ENCODE data around the gene STN1.

Gene STN1

DNA sequence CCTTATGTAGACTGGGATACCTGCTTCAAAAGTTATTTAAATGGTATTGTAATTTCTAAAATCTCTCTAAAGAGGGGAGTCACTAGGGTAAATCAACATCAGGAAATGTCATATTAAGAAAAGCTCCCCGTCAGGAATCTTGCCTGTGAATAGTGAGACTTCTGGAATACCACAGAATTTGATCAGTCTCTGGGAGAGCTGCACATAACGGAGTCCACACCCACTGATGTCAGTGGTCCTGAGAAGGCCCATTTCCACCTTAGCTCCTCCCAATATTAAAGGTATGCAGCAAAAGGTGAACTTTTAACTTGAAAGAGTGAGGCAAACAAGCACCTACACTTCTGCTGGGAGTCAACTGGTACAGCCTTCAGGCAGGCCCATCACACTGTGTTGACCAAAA lies 27.3 kb downstream of the STN1 start:
- Histone ChIP-seq H3F3A (ENCODE audit: insufficient read depth, low read length) (no peaks in the 10 kb centered on the region), H3K27ac (ENCODE audit: low read depth, low read length, poor library complexity, severe bottlenecking) (no peak overlapping the region), H3K4me3 (ENCODE audit: low read depth, low read length, poor library complexity, severe bottlenecking) (no peak overlapping the region), H3K9me2 (ENCODE audit: low read depth, low read length) (no peaks in the 10 kb centered on the region), H3K9ac (ENCODE audit: low read length) (no peak overlapping the region), H3K9me3 (ENCODE audit: low read length) (no peaks in the 10 kb centered on the region), H3K4me1 (ENCODE audit: insufficient read depth, low read length, severe bottlenecking) (no peaks in the 10 kb centered on the region), H3K79me2 (ENCODE audit: insufficient read depth, low read length) (no peaks in the 10 kb centered on the region), H3K4me2 (ENCODE audit: low read length) (no peak overlapping the region), H3K36me3 (ENCODE audit: insufficient read depth, low read length) (peaks cover 25% of the 10 kb centered on the region; the same call in 1 of the 2 replicates), H3K27me3 (ENCODE audit: insufficient read depth, low read length) (no peaks in the 10 kb centered on the region), H4K20me1 (ENCODE audit: insufficient read depth, low read length) (no peaks in the 10 kb centered on the region), H2AFZ (ENCODE audit: low read length) (no peak overlapping the region)
- TF ChIP-seq, protein P1, sequence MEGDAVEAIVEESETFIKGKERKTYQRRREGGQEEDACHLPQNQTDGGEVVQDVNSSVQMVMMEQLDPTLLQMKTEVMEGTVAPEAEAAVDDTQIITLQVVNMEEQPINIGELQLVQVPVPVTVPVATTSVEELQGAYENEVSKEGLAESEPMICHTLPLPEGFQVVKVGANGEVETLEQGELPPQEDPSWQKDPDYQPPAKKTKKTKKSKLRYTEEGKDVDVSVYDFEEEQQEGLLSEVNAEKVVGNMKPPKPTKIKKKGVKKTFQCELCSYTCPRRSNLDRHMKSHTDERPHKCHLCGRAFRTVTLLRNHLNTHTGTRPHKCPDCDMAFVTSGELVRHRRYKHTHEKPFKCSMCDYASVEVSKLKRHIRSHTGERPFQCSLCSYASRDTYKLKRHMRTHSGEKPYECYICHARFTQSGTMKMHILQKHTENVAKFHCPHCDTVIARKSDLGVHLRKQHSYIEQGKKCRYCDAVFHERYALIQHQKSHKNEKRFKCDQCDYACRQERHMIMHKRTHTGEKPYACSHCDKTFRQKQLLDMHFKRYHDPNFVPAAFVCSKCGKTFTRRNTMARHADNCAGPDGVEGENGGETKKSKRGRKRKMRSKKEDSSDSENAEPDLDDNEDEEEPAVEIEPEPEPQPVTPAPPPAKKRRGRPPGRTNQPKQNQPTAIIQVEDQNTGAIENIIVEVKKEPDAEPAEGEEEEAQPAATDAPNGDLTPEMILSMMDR (IDR thresholded peaks at IDR 0.05; ENCODE audit: low read length) = no peak
- no peak for TF ChIP-seq EZH2 (IDR thresholded peaks at IDR 0.05; ENCODE audit: borderline replicate concordance, low read length)

DNA sequence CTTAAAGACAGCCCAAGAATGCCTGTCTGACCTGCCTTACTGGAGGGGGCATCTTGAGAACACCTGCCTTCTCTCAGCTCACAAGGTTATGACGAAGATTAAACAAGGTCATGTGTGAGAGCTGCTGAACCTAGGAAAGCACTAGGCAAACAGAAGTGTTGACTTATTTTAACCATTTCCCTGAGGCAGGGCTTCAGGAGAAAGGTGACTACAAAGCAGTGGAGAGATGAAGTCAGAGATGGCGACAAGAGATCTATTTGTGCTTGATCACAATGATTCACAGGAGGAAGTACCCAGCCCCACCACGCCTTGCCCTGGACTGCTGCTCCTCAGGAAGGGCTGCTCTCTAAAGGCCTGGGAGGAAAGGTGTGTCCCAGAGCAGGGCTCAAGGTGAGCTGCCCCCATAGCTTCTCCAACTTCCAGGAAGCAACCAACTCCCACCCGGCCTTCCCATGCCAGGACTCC lies 27.8 kb downstream of the STN1 start:
- H3K36me3 ChIP-seq (ENCODE audit: insufficient read depth, low read length) = peaks cover 21% of the 10 kb centered on the region; the same call in 1 of the 2 replicates
- no peaks in the 10 kb centered on the region for H3K9me3 ChIP-seq (ENCODE audit: low read length)
- H4K20me1 ChIP-seq (ENCODE audit: insufficient read depth, low read length) = no peaks in the 10 kb centered on the region
- H3K27ac ChIP-seq (ENCODE audit: low read depth, low read length, poor library complexity, severe bottlenecking) = no peak overlapping the region
- H3F3A ChIP-seq (ENCODE audit: insufficient read depth, low read length) = no peaks in the 10 kb centered on the region
- H3K9ac ChIP-seq (ENCODE audit: low read length) = no peak overlapping the region
- H3K9me2 ChIP-seq (ENCODE audit: low read depth, low read length) = no peaks in the 10 kb centered on the region
- TF ChIP-seq, protein P1 (IDR thresholded peaks at IDR 0.05; ENCODE audit: low read length) = no peak
- no peak for TF ChIP-seq EZH2 (IDR thresholded peaks at IDR 0.05; ENCODE audit: borderline replicate concordance, low read length)
- H3K4me3 ChIP-seq (ENCODE audit: low read depth, low read length, poor library complexity, severe bottlenecking) = no peak overlapping the region
- H3K4me2 ChIP-seq (ENCODE audit: low read length) = no peak overlapping the region
- no peaks in the 10 kb centered on the region for H3K27me3 ChIP-seq (ENCODE audit: insufficient read depth, low read length)
- H2AFZ ChIP-seq (ENCODE audit: low read length) = no peak overlapping the region
- H3K4me1 ChIP-seq (ENCODE audit: insufficient read depth, low read length, severe bottlenecking) = no peaks in the 10 kb centered on the region
- no peaks in the 10 kb centered on the region for H3K79me2 ChIP-seq (ENCODE audit: insufficient read depth, low read length)

DNA sequence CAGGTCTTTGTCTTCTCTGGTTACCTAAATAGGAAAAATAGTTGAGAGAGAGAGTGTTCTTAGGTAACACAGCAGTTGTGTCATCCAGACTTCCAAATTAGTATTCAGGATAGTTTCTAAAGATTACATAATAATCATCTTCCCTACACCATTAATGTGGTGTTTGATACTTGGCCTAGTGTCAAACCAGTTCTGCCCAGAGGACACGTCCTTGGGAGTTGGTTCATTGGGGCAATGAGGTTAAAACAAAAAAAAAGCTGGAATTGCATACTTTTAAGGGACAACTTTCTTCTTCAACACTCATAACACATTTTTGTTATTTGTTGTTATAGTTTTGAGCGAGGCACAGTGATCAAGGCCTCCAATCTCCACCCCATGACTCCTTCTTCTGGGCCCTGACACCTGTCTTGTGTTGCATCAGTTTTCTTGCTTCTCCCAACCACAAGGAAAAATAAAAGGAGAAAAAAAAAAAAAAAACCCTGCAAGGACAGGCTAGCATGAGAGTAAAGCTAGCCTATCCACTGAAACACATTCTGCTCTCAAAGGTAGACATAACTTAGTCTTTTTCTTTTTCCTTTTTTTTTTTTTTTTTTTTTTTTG lies 28.8 kb downstream of the STN1 start:
- Histone ChIP-seq H3K4me1 (ENCODE audit: insufficient read depth, low read length, severe bottlenecking) (no peaks in the 10 kb centered on the region), H3K79me2 (ENCODE audit: insufficient read depth, low read length) (no peaks in the 10 kb centered on the region), H3K9ac (ENCODE audit: low read length) (no peak overlapping the region), H3K4me3 (ENCODE audit: low read depth, low read length, poor library complexity, severe bottlenecking) (no peak overlapping the region), H3K9me2 (ENCODE audit: low read depth, low read length) (no peaks in the 10 kb centered on the region), H3K27me3 (ENCODE audit: insufficient read depth, low read length) (no peaks in the 10 kb centered on the region), H4K20me1 (ENCODE audit: insufficient read depth, low read length) (no peaks in the 10 kb centered on the region), H3K9me3 (ENCODE audit: low read length) (no peaks in the 10 kb centered on the region), H3K36me3 (ENCODE audit: insufficient read depth, low read length) (peaks cover 21% of the 10 kb centered on the region; the same call in 1 of the 2 replicates), H2AFZ (ENCODE audit: low read length) (no peak overlapping the region), H3K27ac (ENCODE audit: low read depth, low read length, poor library complexity, severe bottlenecking) (no peak overlapping the region), H3K4me2 (ENCODE audit: low read length) (no peak overlapping the region), H3F3A (ENCODE audit: insufficient read depth, low read length) (no peaks in the 10 kb centered on the region)
- no peak for TF ChIP-seq EZH2 (IDR thresholded peaks at IDR 0.05; ENCODE audit: borderline replicate concordance, low read length)
- TF ChIP-seq, protein P1 (IDR thresholded peaks at IDR 0.05; ENCODE audit: low read length) = no peak

All from OCI-LY1 (cell line).